OCI-LY1 (cell line): Measurements from ENCODE around the gene KRT23.

Experiments used
- EZH2 ChIP-seq: fragments of 200-600 bp; sonication (generic), shearing (Covaris generic); IDR thresholded peaks from 2 replicates; pipeline ENCODE4 v1.8.0; 2017; ENCODE audit warnings: borderline replicate concordance, mixed run types, mild to moderate bottlenecking, antibody characterized with exemption, low read length, moderate library complexity, mixed read lengths
- TF ChIP-seq, protein P1 (sequence below): fragments of 200-600 bp; sonication (generic), shearing (Covaris generic); IDR thresholded peaks from 2 replicates; pipeline ENCODE4 v1.5.1; 2017; ENCODE audit warnings: mild to moderate bottlenecking, antibody characterized with exemption, low read length, moderate library complexity, mixed read lengths

- TF ChIP-seq, protein P1, sequence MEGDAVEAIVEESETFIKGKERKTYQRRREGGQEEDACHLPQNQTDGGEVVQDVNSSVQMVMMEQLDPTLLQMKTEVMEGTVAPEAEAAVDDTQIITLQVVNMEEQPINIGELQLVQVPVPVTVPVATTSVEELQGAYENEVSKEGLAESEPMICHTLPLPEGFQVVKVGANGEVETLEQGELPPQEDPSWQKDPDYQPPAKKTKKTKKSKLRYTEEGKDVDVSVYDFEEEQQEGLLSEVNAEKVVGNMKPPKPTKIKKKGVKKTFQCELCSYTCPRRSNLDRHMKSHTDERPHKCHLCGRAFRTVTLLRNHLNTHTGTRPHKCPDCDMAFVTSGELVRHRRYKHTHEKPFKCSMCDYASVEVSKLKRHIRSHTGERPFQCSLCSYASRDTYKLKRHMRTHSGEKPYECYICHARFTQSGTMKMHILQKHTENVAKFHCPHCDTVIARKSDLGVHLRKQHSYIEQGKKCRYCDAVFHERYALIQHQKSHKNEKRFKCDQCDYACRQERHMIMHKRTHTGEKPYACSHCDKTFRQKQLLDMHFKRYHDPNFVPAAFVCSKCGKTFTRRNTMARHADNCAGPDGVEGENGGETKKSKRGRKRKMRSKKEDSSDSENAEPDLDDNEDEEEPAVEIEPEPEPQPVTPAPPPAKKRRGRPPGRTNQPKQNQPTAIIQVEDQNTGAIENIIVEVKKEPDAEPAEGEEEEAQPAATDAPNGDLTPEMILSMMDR, result no peak
- TF ChIP-seq EZH2, result no peak
Observed at GRCh38 chr17:40960144-40960543, 22.7 kb upstream of the KRT23 start.
